ENCODE data around the gene ANKRD13C.

The ANKRD13C gene

GRCh38 chr1:70386121-70386520, 31.6 kb upstream of the ANKRD13C start:
- Histone ChIP-seq H2AK5ac (ENCODE audit: low read depth, low read length) (no peak overlapping the region), H3K23ac (ENCODE audit: low read depth, low read length, poor library complexity) (no peak overlapping the region), H2AFZ (ENCODE audit: low read length) (no peak overlapping the region), H3K14ac (ENCODE audit: low read length) (no peak overlapping the region), H3K4me3 (ENCODE audit: low read length in 2 of 2) (no peak overlapping the region), H3K79me1 (ENCODE audit: low read depth, low read length) (no peaks in the 10 kb centered on the region), H3K27me3 (ENCODE audit: control insufficient read depth in 3 of 3, insufficient read depth in 3 of 3, low read depth in 1 of 3, low read length in 3 of 3) (no peaks in the 10 kb centered on the region), H2BK120ac (ENCODE audit: low read depth, low read length) (no peak overlapping the region), H3K36me3 (replicated peaks in 1 of 2; ENCODE audit: control insufficient read depth in 2 of 2, insufficient read depth in 2 of 2, low read length in 2 of 2) (no peaks in the 10 kb centered on the region), H3K4me2 (ENCODE audit: insufficient read depth, low read length, poor library complexity, severe bottlenecking) (no peak overlapping the region), H4K91ac (ENCODE audit: low read depth, low read length, poor library complexity) (no peak overlapping the region), H2BK5ac (ENCODE audit: low read length) (no peak overlapping the region), H4K8ac (ENCODE audit: low read depth, low read length) (no peak overlapping the region), H3K9ac (ENCODE audit: low read depth, low read length, poor library complexity) (no peak overlapping the region), H3K18ac (ENCODE audit: low read length) (no peak overlapping the region), H2BK12ac (ENCODE audit: low read length) (no peak overlapping the region), H3K27ac (replicated peaks; ENCODE audit: low read length) (no peak overlapping the region), H2BK15ac (ENCODE audit: low read length) (no peak overlapping the region), H3K4me1 (ENCODE audit: control insufficient read depth in 2 of 2, insufficient read depth in 1 of 2, low read depth in 1 of 2, low read length in 2 of 2) (no peaks in the 10 kb centered on the region), H3K4ac (ENCODE audit: low read length) (no peak overlapping the region), H3K9me3 (replicated peaks in 1 of 2; ENCODE audit: control insufficient read depth in 2 of 2, insufficient read depth in 1 of 2, low read depth in 1 of 2, low read length in 2 of 2) (no peaks in the 10 kb centered on the region)
- no CpG with 5 or more reads among the region's 2 CpGs for WGBS, 2 donors (ENCODE audit: extremely low coverage in 2 of 2, insufficient read length in 2 of 2, insufficient replicate concordance in 1 of 2)
- DNase-seq (ENCODE audit: low spot score) = no peak

GRCh38 chr1:70385477-70385876, 31.0 kb upstream of the ANKRD13C start:
- H4K91ac ChIP-seq (ENCODE audit: low read depth, low read length, poor library complexity) = no peak overlapping the region
- H3K27ac ChIP-seq (replicated peaks; ENCODE audit: low read length) = no peak overlapping the region
- H2BK12ac ChIP-seq (ENCODE audit: low read length) = no peak overlapping the region
- H3K36me3 ChIP-seq (replicated peaks in 1 of 2; ENCODE audit: control insufficient read depth in 2 of 2, insufficient read depth in 2 of 2, low read length in 2 of 2) = no peaks in the 10 kb centered on the region
- no peaks in the 10 kb centered on the region for H3K9me3 ChIP-seq (replicated peaks in 1 of 2; ENCODE audit: control insufficient read depth in 2 of 2, insufficient read depth in 1 of 2, low read depth in 1 of 2, low read length in 2 of 2)
- no peaks in the 10 kb centered on the region for H3K27me3 ChIP-seq (ENCODE audit: control insufficient read depth in 3 of 3, insufficient read depth in 3 of 3, low read depth in 1 of 3, low read length in 3 of 3)
- H3K4ac ChIP-seq (ENCODE audit: low read length) = no peak overlapping the region
- no peak overlapping the region for H4K8ac ChIP-seq (ENCODE audit: low read depth, low read length)
- no peak overlapping the region for H2BK120ac ChIP-seq (ENCODE audit: low read depth, low read length)
- no peak overlapping the region for H3K14ac ChIP-seq (ENCODE audit: low read length)
- H3K79me1 ChIP-seq (ENCODE audit: low read depth, low read length) = no peaks in the 10 kb centered on the region
- H3K23ac ChIP-seq (ENCODE audit: low read depth, low read length, poor library complexity) = no peak overlapping the region
- DNase-seq (ENCODE audit: low spot score) = no peak
- H2BK5ac ChIP-seq (ENCODE audit: low read length) = no peak overlapping the region
- no peaks in the 10 kb centered on the region for H3K4me1 ChIP-seq (ENCODE audit: control insufficient read depth in 2 of 2, insufficient read depth in 1 of 2, low read depth in 1 of 2, low read length in 2 of 2)
- no peak overlapping the region for H3K9ac ChIP-seq (ENCODE audit: low read depth, low read length, poor library complexity)
- no peak overlapping the region for H3K4me3 ChIP-seq (ENCODE audit: low read length in 2 of 2)
- H2AFZ ChIP-seq (ENCODE audit: low read length) = no peak overlapping the region
- no peak overlapping the region for H2BK15ac ChIP-seq (ENCODE audit: low read length)
- no peak overlapping the region for H2AK5ac ChIP-seq (ENCODE audit: low read depth, low read length)
- no peak overlapping the region for H3K18ac ChIP-seq (ENCODE audit: low read length)
- WGBS, 2 donors (ENCODE audit: extremely low coverage in 2 of 2, insufficient read length in 2 of 2, insufficient replicate concordance in 1 of 2) = no CpG with 5 or more reads among the region's 6 CpGs
- H3K4me2 ChIP-seq (ENCODE audit: insufficient read depth, low read length, poor library complexity, severe bottlenecking) = no peak overlapping the region

GRCh38 chr1:70384542-70384941, 30.0 kb upstream of the ANKRD13C start:
- Histone ChIP-seq H3K4me3 (ENCODE audit: low read length in 2 of 2) (no peak overlapping the region), H2AK5ac (ENCODE audit: low read depth, low read length) (no peak overlapping the region), H2AFZ (ENCODE audit: low read length) (no peak overlapping the region), H3K27ac (replicated peaks; ENCODE audit: low read length) (no peak overlapping the region), H2BK15ac (ENCODE audit: low read length) (no peak overlapping the region), H3K4me1 (ENCODE audit: control insufficient read depth in 2 of 2, insufficient read depth in 1 of 2, low read depth in 1 of 2, low read length in 2 of 2) (no peaks in the 10 kb centered on the region), H3K9ac (ENCODE audit: low read depth, low read length, poor library complexity) (no peak overlapping the region), H4K91ac (ENCODE audit: low read depth, low read length, poor library complexity) (no peak overlapping the region), H3K4ac (ENCODE audit: low read length) (no peak overlapping the region), H3K9me3 (replicated peaks in 1 of 2; ENCODE audit: control insufficient read depth in 2 of 2, insufficient read depth in 1 of 2, low read depth in 1 of 2, low read length in 2 of 2) (no peaks in the 10 kb centered on the region), H3K36me3 (replicated peaks in 1 of 2; ENCODE audit: control insufficient read depth in 2 of 2, insufficient read depth in 2 of 2, low read length in 2 of 2) (no peaks in the 10 kb centered on the region), H2BK120ac (ENCODE audit: low read depth, low read length) (no peak overlapping the region), H3K14ac (ENCODE audit: low read length) (no peak overlapping the region), H3K23ac (ENCODE audit: low read depth, low read length, poor library complexity) (no peak overlapping the region), H3K27me3 (ENCODE audit: control insufficient read depth in 3 of 3, insufficient read depth in 3 of 3, low read depth in 1 of 3, low read length in 3 of 3) (no peaks in the 10 kb centered on the region), H2BK5ac (ENCODE audit: low read length) (no peak overlapping the region), H2BK12ac (ENCODE audit: low read length) (no peak overlapping the region), H3K79me1 (ENCODE audit: low read depth, low read length) (no peaks in the 10 kb centered on the region), H3K4me2 (ENCODE audit: insufficient read depth, low read length, poor library complexity, severe bottlenecking) (no peak overlapping the region), H3K18ac (ENCODE audit: low read length) (no peak overlapping the region), H4K8ac (ENCODE audit: low read depth, low read length) (no peak overlapping the region)
- WGBS, 2 donors (ENCODE audit: extremely low coverage in 2 of 2, insufficient read length in 2 of 2, insufficient replicate concordance in 1 of 2) = no CpG with 5 or more reads among the region's 2 CpGs
- DNase-seq (ENCODE audit: low spot score) = no peak

- Histone ChIP-seq H3K18ac (ENCODE audit: low read length) (no peak overlapping the region), H3K36me3 (replicated peaks in 1 of 2; ENCODE audit: control insufficient read depth in 2 of 2, insufficient read depth in 2 of 2, low read length in 2 of 2) (no peaks in the 10 kb centered on the region), H3K27me3 (ENCODE audit: control insufficient read depth in 3 of 3, insufficient read depth in 3 of 3, low read depth in 1 of 3, low read length in 3 of 3) (no peaks in the 10 kb centered on the region), H2BK15ac (ENCODE audit: low read length) (no peak overlapping the region), H3K14ac (ENCODE audit: low read length) (no peak overlapping the region), H2BK12ac (ENCODE audit: low read length) (no peak overlapping the region), H3K79me1 (ENCODE audit: low read depth, low read length) (no peaks in the 10 kb centered on the region), H3K4me1 (ENCODE audit: control insufficient read depth in 2 of 2, insufficient read depth in 1 of 2, low read depth in 1 of 2, low read length in 2 of 2) (no peaks in the 10 kb centered on the region), H2AFZ (ENCODE audit: low read length) (no peak overlapping the region), H4K8ac (ENCODE audit: low read depth, low read length) (no peak overlapping the region), H3K4me2 (ENCODE audit: insufficient read depth, low read length, poor library complexity, severe bottlenecking) (no peak overlapping the region), H4K91ac (ENCODE audit: low read depth, low read length, poor library complexity) (no peak overlapping the region), H3K9ac (ENCODE audit: low read depth, low read length, poor library complexity) (no peak overlapping the region), H2AK5ac (ENCODE audit: low read depth, low read length) (no peak overlapping the region), H2BK120ac (ENCODE audit: low read depth, low read length) (no peak overlapping the region), H3K4ac (ENCODE audit: low read length) (no peak overlapping the region), H3K23ac (ENCODE audit: low read depth, low read length, poor library complexity) (no peak overlapping the region), H3K4me3 (ENCODE audit: low read length in 2 of 2) (no peak overlapping the region), H3K9me3 (replicated peaks in 1 of 2; ENCODE audit: control insufficient read depth in 2 of 2, insufficient read depth in 1 of 2, low read depth in 1 of 2, low read length in 2 of 2) (no peaks in the 10 kb centered on the region), H3K27ac (replicated peaks; ENCODE audit: low read length) (no peak overlapping the region), H2BK5ac (ENCODE audit: low read length) (no peak overlapping the region)
- no CpG with 5 or more reads among the region's 3 CpGs for WGBS, 2 donors (ENCODE audit: extremely low coverage in 2 of 2, insufficient read length in 2 of 2, insufficient replicate concordance in 1 of 2)
- no peak for DNase-seq (ENCODE audit: low spot score)
These were observed 29.0 kb upstream of the ANKRD13C start for GRCh38 chr1:70383483-70383882.

Measured in neuronal stem cell (in vitro differentiated cells).